Subcutaneous abdominal adipose tissue (tissue), 5 donors: ENCODE measurements around the gene SLC39A5.

Experiments used
- H3K27ac ChIP-seq: one replicate; pipeline ENCODE4 v1.7.0; 2013; ENCODE audit warnings: low read depth, mild to moderate bottlenecking, inconsistent platforms, low read length, moderate library complexity
- H3K27me3 ChIP-seq, 5 donors: one replicate each; pipeline ENCODE4 v1.7.0; 2013; ENCODE audit warnings: low read length in 5 of 5, inconsistent platforms in 1 of 5; ENCODE audit not compliant: control insufficient read depth in 5 of 5, insufficient read depth in 4 of 5
- H3K36me3 ChIP-seq, 5 donors: one replicate each; pipeline ENCODE4 v1.7.0; 2013; ENCODE audit warnings: low read length in 5 of 5; ENCODE audit not compliant: control insufficient read depth in 5 of 5, insufficient read depth in 5 of 5
- H3K4me1 ChIP-seq, 5 donors: one replicate each; pipeline ENCODE4 v1.7.0; 2013; ENCODE audit warnings: low read length in 5 of 5, mild to moderate bottlenecking in 3 of 5, moderate library complexity in 1 of 5; ENCODE audit not compliant: control insufficient read depth in 5 of 5, insufficient read depth in 5 of 5
- H3K4me3 ChIP-seq, 5 donors: one replicate each; pipeline ENCODE4 v1.7.0; 2013; ENCODE audit warnings: low read length in 5 of 5, low read depth in 1 of 5
- H3K9ac ChIP-seq, 5 donors: one replicate each; pipeline ENCODE4 v1.7.0; 2013; ENCODE audit warnings: low read length in 5 of 5, mild to moderate bottlenecking in 4 of 5, moderate library complexity in 3 of 5
- H3K9me3 ChIP-seq, 5 donors: one replicate each; pipeline ENCODE4 v1.7.0; 2013; ENCODE audit warnings: low read length in 5 of 5; ENCODE audit not compliant: control insufficient read depth in 5 of 5
- donor health status: healthy.
- donor health status: healthy.
- donor health status: healthy.
- donor health status: healthy.
- donor health status: healthy.

Gene SLC39A5

DNA sequence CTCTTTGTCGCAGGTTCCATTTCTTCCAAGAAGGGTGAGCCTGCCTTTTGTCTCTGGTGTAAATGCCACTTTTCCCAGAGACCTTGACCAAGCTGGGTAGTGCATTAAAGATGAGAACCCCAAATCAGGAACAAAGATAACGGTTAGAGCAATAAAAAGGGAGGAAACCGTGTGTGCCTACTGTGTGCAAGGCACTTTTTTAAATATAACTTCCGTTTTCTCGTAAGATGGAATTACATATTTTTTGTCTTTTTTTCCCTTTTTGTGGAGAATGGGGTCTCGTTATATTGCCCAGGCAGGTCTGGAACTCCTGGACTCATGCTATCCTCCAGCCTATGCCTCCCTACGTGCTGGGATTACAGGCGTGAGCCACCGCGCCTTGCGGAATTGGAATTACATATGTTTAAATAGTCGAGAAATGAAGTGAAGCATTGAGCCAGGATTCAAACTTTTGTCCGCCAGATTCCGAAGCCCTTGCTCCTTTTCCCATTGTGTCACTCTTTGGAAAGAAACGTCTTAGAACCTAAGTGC is 6.2 kb upstream of the SLC39A5 start:
- peaks cover 8 to 51% (median 44%) of the 10 kb centered on the region in 5 donors for H3K4me1 ChIP-seq
- H3K4me3 ChIP-seq = peak overlapping the region; percentile 55 to 78 (median 70)

GRCh38 chr12:56224102-56224701 is 5.6 kb upstream of the SLC39A5 start, which contains the start of gene NABP2:
TSS of gene NABP2 (plus strand) at chr12:56224342. CDS start at chr12:56224857, 515 bp downstream.
- Histone ChIP-seq H3K27me3 (no peaks in the 10 kb centered on the region), H3K4me3 (peak within 1 kb of the TSS; percentile 59 to 84 (median 75)), H3K9ac (peak within 1 kb of the TSS; percentile 59 to 84 (median 78)), H3K36me3 (peaks cover 0 to 13% (median 6%) of the 10 kb centered on the region in 5 donors), H3K27ac (peak within 1 kb of the TSS; percentile 99), H3K4me1 (peaks cover 8 to 51% (median 44%) of the 10 kb centered on the region in 5 donors), H3K9me3 (no peaks in the 10 kb centered on the region)

More for the DNA sequence above, 6.2 kb upstream of the SLC39A5 start:
- H3K9me3 ChIP-seq = no peaks in the 10 kb centered on the region
- peak overlapping the region; percentile 46 to 69 (median 51) for H3K9ac ChIP-seq
- H3K36me3 ChIP-seq = peaks cover 0 to 9% (median 3%) of the 10 kb centered on the region in 5 donors
- H3K27me3 ChIP-seq = no peaks in the 10 kb centered on the region
- H3K27ac ChIP-seq = peak overlapping the region; percentile 99

DNA sequence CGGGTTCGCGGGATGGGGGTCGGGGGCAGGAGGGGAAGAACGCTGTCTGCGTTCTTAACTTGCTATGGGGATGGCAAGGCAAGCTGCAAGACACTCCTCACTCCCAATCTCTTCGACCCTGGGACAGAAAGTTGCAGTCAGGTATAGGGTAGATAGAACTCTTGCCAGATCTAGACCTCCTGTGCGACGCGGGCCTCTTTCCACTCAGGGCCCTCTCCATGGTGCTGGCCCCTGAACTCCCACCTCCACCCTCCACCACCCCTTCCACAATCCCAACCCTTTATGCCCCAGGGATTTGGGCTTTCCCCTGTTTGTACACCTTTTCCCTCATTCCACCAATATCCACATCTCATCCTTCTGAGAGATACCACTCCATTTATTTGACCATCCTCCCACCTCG is 4.9 kb upstream of the SLC39A5 start:
- peaks cover 0 to 14% (median 6%) of the 10 kb centered on the region in 5 donors for H3K36me3 ChIP-seq
- peak overlapping the region; percentile 46 for H3K27ac ChIP-seq
- no peaks in the 10 kb centered on the region for H3K27me3 ChIP-seq
- H3K4me1 ChIP-seq = peaks cover 8 to 46% (median 40%) of the 10 kb centered on the region in 5 donors
- peak overlapping the region in 4 of 5 donors; percentile 56 to 84 (median 81) for H3K9ac ChIP-seq
- no peaks in the 10 kb centered on the region for H3K9me3 ChIP-seq
- H3K4me3 ChIP-seq = peak overlapping the region in 4 of 5 donors; percentile 70 to 84 (median 76)

GRCh38 chr12:56229082-56229481 is 769 bp upstream of the SLC39A5 start:
- Histone ChIP-seq H3K9me3 (no peaks in the 10 kb centered on the region), H3K9ac (no peak overlapping the region), H3K27me3 (no peaks in the 10 kb centered on the region), H3K27ac (no peak overlapping the region), H3K4me3 (no peak overlapping the region), H3K4me1 (peaks cover 2 to 10% (median 9%) of the 10 kb centered on the region in 5 donors), H3K36me3 (peaks cover 0 to 14% (median 6%) of the 10 kb centered on the region in 5 donors)

DNA sequence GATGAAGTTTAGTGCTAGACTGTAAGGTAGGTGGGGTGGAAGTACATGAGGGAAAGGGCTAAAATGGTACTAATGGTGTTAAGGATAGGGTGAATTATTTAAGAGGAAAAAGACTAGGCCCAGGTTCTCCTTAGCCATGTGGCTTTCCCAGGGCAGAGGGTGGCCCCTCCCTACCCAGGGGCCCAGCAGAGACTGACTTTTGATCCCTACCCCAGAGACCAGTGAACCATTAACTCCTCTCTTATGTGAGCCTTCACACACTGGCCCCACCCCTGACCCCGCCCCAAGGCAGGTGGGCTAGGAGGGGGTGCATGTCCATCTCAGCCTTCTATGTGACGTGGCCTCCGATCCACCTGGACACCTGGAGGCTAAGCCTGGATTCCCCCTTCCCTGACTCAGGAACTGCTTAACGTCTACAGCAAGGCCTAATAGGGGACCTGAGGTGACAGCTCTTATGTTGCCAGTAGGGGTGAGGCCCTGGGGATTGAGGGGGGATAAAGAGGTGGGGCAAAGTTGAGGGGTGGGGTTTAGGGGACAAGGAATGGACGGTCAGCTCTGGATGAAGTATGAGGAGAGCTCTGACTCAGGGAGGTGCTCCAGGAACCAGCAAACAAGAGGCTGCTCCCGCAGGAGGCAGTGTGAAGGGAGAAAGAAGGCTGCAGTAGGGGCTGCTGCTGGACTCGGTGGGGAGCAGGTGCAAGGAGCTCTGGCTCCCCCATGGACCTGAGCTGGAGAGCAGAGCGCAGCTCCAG is 757 bp downstream of the SLC39A5 start:
- peaks cover 0 to 14% (median 6%) of the 10 kb centered on the region in 5 donors for H3K36me3 ChIP-seq
- H3K4me1 ChIP-seq = no peaks in the 10 kb centered on the region
- no peak overlapping the region for H3K4me3 ChIP-seq
- no peak overlapping the region for H3K27ac ChIP-seq
- no peaks in the 10 kb centered on the region for H3K27me3 ChIP-seq
- H3K9me3 ChIP-seq = no peaks in the 10 kb centered on the region
- H3K9ac ChIP-seq = peak overlapping the region in 1 of 5 donors; percentile 25

DNA sequence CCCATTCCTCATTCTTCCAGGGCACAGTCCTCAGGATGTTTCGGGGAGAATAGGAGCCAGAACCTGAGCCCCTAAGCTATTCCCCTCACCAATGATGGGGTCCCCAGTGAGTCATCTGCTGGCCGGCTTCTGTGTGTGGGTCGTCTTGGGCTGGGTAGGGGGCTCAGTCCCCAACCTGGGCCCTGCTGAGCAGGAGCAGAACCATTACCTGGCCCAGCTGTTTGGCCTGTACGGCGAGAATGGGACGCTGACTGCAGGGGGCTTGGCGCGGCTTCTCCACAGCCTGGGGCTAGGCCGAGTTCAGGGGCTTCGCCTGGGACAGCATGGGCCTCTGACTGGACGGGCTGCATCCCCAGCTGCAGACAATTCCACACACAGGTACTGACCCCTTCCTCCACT is 1.3 kb downstream of the SLC39A5 start:
- H3K36me3 ChIP-seq = peaks cover 0 to 15% (median 8%) of the 10 kb centered on the region in 5 donors
- no peak overlapping the region for H3K4me3 ChIP-seq
- H3K4me1 ChIP-seq = no peaks in the 10 kb centered on the region
- no peaks in the 10 kb centered on the region for H3K9me3 ChIP-seq
- H3K9ac ChIP-seq = peak overlapping the region in 1 of 5 donors; percentile 25
- H3K27ac ChIP-seq = no peak overlapping the region
- no peaks in the 10 kb centered on the region for H3K27me3 ChIP-seq

DNA sequence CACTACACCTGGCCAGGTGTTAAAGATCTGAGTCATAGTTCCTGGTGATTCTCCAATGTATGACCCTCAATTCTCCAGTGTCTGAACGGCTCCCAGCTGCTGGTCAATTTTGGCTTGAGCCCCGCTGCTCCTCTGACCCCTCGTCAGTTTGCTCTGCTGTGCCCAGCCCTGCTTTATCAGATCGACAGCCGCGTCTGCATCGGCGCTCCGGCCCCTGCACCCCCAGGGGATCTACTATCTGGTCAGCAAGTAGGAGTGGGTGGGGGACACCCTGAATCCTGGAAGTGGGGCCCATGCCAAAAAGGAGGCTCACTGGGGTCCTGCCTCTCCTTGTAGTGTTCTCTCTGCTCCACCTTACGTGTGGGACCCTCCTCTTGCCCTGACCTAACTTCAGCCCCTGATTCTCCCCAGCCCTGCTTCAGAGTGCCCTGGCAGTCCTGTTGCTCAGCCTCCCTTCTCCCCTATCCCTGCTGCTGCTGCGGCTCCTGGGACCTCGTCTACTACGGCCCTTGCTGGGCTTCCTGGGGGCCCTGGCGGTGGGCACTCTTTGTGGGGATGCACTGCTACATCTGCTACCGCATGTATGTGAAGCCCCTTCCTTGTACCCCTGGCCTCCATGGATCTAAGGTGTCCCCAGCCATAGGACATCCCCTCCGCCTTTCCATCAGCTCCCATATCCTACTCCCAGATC is 5.0 kb downstream of the SLC39A5 start:
- Histone ChIP-seq H3K4me3 (no peak overlapping the region), H3K27ac (no peak overlapping the region), H3K9ac (no peak overlapping the region), H3K4me1 (no peaks in the 10 kb centered on the region), H3K9me3 (no peaks in the 10 kb centered on the region), H3K27me3 (no peaks in the 10 kb centered on the region), H3K36me3 (peaks cover 0 to 38% (median 32%) of the 10 kb centered on the region in 5 donors)

GRCh38 chr12:56236091-56236490 is 6.2 kb downstream of the SLC39A5 start:
- no peaks in the 10 kb centered on the region for H3K27me3 ChIP-seq
- no peaks in the 10 kb centered on the region for H3K9me3 ChIP-seq
- no peak overlapping the region for H3K4me3 ChIP-seq
- H3K36me3 ChIP-seq = peaks cover 0 to 48% (median 42%) of the 10 kb centered on the region in 5 donors
- H3K9ac ChIP-seq = no peak overlapping the region
- no peak overlapping the region for H3K27ac ChIP-seq
- H3K4me1 ChIP-seq = no peaks in the 10 kb centered on the region

DNA sequence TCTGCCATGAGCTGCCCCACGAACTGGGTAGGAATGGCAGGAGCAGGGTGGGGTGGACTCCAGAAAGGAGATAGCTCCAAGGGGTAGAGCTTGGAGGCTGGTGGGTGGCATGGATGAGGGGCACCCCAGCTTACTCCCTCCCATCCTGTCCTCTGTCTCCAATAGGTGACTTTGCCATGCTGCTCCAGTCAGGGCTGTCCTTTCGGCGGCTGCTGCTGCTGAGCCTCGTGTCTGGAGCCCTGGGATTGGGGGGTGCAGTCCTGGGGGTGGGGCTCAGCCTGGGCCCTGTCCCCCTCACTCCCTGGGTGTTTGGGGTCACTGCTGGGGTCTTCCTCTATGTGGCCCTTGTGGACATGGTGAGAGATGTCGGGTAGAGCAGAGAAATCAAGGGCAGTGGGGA is 7.1 kb downstream of the SLC39A5 start:
- Histone ChIP-seq H3K9me3 (no peaks in the 10 kb centered on the region), H3K36me3 (peaks cover 0 to 57% (median 51%) of the 10 kb centered on the region in 5 donors), H3K27ac (no peak overlapping the region), H3K27me3 (no peaks in the 10 kb centered on the region), H3K4me1 (no peaks in the 10 kb centered on the region), H3K9ac (no peak overlapping the region), H3K4me3 (no peak overlapping the region)
